Islet of Langerhans (tissue), 1 donor: ENCODE measurements around the gene ZCCHC12.
"Not testable (repeated sequence)": the region's sequence is repeated elsewhere in the genome, so short reads cannot be mapped to it uniquely, and the experiment has no call there.

ENCODE experiments used
- FAIRE-seq: peaks from one replicate; lab custom pipeline; 2011; peaks lifted over from hg19 to GRCh38; lab: Jason Lieb, UNC

Gene ZCCHC12

DNA sequence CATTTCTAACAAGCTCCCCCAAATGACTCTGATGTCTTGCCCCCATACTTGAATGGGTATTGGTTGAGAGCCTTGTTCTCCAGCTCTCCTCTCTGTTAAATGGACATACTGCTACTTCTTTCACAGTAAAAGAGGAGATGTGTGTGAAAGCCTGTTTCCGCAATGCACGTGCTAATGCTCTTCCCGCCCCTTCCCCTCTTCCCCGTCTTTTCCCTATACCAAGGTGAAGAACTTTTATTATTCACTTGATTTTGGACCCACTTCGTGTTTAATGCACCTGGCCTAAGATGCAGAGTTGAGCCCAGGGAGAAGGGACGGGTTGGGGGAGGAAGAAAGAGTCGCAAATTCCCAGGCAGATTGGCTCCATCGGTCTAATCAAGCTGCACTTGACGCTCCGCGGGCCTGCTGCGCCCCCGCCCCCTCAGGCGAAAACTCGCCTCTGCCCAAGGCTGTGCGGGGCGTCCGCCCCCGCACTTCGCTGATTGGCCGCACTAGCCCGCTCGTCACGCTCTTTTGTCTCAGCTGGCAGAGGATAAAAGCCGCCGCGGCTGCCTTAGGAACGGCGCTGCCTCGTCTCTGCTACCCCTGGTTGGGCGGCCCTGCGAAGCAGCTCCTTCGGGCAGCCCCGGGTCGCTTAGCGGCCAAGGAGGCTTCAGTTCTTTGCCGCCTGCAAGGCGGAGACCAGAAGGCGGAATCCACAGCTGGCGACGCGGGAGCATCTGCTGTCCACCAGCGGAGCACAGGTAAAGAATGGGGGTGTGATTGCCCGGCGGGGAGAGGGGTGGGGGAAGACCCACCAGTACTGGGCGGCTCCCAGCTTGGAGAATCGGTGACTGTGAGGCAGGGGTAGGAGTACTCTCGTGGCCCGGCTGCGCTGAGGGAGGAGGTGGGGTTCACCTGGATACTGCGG, at the start of gene ZCCHC12:
Gene ZCCHC12 (plus strand): TSS at position 562 of the 910 bp plus-strand sequence. CDS start 1,421 bp downstream, outside the sequence.
- no peak for FAIRE-seq

DNA sequence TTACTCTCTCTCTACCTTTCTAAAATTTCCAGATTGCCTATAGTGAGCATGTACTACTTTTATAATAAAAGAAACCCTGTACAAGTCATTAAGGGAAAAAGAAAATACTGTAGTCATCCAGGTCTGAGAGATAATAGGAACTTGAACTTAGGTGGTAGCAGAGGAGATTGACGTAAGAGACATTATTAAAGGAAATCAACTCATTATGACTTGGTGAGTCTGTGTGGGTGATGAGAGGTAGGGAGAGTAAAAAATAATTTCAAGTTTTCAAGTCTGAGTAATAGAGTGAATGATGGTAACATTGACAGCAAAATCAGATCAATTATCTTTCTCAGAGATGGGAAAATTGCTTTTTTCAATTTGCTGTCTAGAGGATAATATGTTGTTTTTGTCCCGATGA, 44.0 kb upstream of the ZCCHC12 start:
- FAIRE-seq = peak; percentile 76

DNA sequence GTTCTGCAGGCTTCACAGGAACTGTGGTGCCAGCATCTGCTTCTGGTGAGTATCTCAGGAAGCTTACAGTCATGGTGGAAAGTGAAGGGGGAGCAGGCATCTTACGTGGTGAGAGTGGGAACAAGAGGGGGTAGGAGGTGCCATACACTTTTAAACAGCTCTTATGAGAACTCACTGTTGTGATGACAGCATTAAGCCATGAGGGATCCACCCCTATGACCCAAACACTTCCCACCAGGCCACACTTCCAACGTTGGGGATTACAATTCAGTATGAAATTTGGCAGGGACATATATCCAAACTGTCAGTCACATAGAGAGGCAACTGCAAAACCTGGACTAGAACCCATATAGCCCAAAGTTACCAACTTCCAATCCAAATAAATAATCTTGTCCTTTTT, 43.1 kb upstream of the ZCCHC12 start:
- FAIRE-seq = no peak

DNA sequence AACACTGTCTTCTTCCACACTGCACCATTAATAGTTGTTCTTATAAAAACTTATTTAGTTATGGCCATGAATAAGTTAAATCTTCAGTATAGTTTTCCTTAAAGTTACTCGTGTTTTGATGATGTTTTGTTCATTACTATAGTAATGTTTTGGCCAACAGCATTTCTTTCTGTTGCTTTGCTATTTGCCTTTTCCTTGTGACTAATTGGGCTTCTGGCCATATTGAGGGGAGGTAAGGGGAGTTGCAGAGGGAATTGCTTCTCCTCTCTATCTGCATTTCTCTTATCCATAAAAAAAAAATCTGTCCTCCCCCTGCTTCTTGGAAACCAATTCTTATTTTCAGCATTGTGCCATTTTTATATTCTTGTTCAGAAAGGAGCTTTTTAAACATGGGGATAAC, 42.7 kb upstream of the ZCCHC12 start:
- no peak for FAIRE-seq

DNA sequence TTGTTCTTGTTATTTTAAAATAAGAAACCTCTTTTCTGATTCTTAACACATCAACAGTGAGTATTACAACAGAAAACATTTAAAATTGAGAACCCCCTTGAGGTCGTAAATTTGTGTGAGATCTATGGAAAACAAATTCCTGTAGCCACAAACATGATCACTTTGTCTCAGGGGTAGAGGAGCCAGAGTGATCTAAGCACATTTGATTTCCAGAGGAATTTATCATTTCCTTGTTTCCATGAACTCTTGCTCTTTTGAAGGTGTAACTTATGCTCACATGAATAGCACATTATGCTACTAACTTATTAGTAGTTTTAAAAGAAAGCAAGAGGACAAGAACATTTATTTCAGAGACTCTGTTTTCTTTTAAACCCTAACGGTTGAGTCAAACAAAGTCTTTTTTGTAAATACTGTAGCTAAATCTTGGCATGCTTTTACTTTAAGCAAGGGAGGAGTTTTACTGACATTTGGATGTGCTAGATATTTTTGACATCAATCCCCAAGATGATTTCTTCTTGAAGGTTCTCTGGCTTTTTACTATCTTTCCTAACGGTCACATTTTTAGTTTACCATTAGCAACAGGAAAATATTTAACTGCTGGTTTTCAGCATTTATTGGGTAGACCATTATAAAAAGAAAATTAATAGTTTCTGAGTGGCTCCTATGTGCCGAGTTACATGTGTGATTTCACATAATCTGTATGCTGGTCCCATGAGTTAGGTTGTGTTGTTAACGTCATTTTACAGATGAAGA, 27.9 kb upstream of the ZCCHC12 start:
- FAIRE-seq = no peak

DNA sequence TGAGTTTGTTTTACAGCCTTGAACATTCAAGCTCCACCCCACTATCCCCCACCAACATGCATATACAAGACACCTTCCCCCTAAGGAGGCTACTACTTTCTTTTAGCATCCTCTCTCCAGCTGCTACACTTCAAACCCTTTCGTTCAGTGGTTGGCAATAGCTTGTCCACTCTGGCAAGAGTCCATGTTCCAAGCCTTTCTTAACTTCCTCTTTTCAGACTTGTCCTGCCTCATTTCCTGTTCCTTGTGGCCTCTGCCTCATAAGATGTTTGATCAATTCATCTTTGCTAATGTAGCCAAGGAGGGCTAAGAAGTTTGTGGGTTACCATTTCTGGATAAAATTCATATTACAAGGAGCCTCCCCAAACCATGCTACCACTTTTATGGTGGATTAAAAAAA, 20.8 kb upstream of the ZCCHC12 start:
- FAIRE-seq = no peak

DNA sequence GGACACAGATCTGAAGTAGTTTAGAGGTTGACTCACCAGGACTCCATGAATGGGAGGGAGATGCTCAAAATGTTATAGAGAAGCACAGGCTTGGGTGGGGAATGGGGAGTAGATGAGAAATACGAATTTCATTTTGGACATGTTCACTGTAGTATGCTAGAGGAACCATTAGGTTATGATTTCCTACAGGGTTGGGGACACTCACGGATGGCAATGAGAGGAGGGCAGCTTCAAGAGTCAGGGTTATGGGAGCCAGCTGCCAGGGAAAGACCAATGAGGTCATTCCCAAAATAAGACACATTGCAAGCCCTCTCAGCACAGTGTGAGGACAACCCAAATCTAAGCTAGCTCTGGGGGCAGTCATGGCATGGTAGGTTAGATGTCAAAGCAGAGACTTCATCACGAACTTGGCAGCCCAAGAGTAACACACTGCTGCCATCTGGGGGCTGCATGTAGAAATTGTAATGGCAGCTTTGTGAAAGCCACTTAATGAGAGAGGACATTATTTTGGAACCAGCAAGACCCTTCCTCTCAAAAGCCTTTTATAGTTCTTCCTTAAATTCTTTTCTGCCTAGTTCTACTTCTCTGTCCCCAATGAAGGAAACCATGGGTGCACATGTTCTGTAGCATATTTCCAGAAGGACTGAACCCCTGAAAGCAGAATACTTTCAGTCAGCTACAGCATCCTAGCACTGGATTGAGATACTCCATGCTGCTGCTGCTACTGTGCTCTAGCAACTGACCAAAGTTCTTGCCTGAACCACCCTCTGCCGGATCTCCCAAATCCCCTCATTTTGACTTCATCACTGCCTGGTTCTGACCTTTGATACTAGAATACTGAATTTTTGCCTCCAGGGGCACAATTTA, 16.2 kb upstream of the ZCCHC12 start:
- peak; percentile 89 for FAIRE-seq

DNA sequence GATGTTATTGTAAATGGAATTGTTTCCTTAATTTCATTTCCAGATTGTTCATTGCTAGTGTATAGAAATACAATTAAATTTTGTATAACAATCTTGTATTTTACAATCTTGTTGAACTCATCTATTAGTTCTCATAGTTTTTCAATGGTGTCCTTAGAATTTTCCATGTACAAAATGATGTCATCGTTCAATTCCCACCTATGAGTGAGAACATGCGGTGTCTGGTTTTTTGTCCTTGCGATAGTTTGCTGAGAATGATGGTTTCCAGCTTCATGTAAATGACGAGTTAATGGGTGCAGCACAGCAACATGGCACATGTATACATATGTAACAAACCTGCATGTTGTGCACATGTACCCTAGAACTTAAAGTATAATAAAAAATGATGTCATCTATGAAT, 6.4 kb upstream of the ZCCHC12 start:
- not testable (repeated sequence) for FAIRE-seq

DNA sequence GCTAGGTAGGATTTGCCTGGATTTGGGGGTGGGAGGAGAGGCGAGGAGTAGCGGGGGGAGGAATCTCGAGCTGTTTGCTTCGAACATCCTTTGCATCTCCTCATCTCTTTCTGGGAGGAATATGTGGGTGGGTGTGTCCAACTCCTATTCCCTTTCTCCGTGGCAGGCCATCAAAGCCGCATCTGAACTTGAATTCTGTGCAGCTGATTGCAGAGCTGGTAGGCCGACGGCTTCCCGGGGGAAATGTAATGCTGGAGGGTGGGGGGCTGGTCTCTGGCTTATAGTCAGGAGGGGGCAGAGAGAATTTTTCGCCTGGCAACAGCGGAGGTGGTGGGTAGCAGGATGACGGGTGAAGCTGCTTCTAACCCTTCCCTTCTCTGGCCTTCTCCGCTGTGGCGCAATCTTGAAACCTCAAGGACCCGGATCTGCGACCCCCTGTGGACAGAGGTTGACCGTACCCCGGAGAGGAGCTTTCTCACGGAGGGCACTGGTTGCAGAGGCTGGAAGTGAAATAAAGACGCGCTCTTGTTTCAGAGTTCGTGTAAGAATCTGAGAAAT, 628 bp downstream of the ZCCHC12 start:
- no peak for FAIRE-seq

DNA sequence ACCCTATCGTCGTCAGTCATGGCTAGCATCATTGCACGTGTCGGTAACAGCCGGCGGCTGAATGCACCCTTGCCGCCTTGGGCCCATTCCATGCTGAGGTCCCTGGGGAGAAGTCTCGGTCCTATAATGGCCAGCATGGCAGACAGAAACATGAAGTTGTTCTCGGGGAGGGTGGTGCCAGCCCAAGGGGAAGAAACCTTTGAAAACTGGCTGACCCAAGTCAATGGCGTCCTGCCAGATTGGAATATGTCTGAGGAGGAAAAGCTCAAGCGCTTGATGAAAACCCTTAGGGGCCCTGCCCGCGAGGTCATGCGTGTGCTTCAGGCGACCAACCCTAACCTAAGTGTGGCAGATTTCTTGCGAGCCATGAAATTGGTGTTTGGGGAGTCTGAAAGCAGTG, 1.6 kb downstream of the ZCCHC12 start:
- FAIRE-seq = no peak

DNA sequence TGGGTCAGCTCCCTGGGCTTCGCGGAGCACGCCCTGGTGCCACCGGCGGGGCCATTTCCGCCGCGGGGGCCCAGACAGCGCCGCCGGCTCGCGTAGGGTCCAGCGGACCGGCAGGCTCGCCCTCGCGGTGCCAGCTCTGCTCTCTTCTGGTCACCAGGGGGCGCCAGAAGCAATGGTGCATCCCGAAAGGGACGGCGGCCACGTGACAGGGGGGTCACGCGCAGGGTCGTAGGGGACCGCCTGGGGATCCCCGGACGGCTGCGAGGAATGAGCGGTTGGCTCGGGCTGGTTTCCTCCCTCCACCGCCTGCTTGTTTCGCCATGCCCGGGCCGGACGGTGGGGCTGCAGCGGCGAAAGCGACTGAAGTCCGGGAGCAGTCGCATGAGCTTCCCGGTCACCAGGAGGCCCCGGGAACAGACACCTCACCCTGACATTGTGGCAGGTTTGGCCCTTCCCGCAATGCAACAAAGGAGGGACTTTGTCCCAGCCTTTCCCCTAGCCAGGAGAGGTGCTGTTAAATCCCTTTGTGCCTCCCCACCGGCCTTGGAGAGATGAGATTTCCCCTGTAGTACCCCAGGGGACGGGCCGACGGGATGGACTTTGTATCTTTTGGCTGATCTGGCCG, 15.8 kb downstream of the ZCCHC12 start:
- FAIRE-seq = no peak

DNA sequence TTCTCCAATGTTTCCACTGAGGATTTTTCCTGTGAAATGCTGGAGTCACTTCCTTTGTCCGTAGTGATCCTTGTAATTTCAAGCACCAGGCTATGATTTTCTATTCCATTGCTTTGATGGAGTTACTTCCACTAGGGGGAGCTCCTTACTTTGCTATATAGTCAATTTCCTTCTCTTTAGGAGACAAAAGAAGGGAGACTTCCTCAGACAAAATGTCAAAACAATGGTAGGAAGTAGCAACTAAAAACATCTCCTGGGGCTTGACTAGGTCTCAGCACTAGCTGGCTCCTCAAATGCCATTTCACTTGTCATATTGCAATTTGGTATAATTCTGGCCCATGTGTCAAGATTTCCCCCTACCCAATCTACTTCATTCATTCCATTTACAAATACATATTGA, 24.1 kb downstream of the ZCCHC12 start:
- peak; percentile 95 for FAIRE-seq

DNA sequence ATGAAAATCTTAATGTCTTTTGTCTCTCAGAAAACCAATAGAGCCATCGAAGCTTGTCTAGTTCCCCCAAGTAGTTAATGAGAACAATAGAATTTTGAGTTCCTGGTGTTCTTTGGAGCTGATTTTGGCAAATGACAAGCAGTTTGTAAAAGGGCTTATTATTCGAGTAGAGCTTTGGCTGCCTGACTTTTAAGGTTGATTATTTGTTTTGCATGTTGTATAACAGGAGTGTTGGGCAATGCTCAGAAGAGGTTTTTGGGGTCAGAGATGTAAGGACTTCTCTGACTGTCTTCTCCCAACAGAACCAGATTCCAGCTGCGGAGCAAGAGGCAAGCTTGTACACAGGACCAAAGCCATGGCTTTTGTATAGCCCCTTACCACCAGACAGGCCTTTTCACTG, 30.0 kb downstream of the ZCCHC12 start:
- no peak for FAIRE-seq

DNA sequence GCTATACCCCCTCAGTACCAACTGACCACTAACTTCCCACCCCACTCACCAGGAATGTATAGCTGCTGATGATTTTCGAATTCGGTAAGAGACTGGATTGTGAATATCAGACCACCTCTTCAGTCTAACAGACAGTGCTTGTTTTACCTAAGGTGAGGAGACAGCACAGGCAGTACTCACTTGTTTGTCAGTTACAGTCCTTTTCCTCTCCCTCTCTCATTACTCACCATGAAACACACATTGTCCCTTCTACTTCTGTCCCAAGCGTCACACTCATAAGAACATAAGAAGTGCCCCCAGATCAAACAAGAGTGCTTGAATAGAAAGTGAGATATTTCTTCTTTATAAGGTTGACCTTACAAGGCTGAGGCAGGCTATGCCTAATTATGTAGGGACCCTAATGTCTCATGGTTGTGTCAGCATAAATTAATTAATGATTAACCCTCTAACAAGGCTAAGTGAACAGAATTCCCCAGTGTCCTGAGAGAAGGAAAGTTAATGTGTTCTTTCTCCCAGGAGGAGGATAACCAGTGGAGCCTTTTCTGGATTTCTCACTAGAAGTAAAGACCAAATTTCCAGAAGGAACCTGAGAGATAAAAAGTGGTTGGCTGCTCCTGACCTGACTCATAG, 32.2 kb downstream of the ZCCHC12 start:
- peak; percentile 87 for FAIRE-seq

DNA sequence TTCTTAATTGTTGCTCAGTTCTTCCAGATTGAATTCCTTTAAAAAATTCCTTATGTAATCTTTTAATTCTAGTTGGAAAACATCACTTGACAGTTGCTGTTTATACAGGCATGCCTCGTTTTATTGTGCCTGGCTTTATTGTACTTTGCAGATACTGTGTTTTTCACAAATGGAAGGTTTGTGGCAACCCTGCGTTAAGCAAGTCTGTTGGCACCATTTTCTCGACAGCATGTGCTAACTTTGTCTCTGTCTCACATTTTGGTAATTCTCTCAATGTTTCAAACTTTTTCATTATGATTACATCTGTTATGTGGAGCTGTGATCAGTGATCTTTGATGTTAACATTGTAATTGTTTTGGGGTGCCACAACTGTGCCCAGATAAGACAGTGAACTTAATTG, 33.4 kb downstream of the ZCCHC12 start:
- FAIRE-seq = no peak

DNA sequence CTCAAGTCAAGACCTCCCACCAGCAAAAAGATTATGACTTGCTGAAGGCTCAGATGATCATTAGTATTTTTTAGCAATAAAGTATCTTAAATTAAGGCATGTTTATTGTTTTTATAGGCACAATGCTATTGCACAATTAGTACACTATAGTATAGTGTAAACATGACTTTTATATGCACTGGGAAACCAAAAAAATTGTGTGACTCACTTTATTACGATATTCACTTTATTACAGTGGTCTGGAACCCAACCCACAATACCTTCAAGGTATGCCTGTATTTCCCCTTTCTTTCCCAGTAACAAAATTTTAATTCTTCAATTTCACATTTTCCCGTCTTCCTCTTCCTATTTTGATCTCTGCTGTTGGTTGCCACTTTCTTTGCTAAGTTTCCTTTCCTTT, 37.7 kb downstream of the ZCCHC12 start:
- FAIRE-seq = no peak

DNA sequence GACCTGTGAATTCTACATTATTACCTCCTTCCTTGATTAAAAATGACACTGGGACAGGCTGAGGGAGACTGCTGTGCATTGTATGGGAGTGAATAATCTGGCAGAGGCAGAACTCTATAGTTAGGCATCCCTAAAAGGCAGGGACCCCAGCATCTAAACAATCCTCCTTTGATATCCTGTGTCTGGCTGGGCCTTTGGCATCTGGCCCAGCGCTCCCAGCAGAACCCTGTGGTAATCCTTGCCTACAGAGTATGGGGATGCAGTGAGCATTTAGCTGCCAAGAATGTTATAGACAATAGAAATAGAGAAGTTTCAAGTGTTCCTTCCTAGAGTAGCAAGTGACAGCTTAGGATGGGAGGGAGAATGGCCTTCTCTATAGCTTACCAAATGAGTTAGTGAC, 38.5 kb downstream of the ZCCHC12 start:
- no peak for FAIRE-seq

DNA sequence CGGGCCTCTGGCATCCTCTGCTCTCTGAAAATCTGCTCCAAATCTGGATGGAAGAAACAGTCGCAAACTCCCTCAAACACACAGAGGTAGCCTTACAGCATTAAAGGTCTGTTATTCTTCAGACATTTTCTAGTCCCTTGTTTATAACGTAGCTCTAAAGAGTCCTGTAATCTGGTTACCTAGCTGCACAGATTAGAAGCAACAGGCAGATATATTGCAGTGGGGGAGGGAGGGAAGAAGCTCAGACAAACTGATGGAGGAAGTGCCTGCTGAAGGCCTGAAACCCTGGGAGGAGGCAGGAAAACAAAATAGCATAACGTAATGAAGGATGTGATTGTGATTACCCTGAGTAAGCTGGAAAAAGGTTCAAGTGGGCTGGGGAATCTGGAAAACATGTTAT, 39.4 kb downstream of the ZCCHC12 start:
- no peak for FAIRE-seq

DNA sequence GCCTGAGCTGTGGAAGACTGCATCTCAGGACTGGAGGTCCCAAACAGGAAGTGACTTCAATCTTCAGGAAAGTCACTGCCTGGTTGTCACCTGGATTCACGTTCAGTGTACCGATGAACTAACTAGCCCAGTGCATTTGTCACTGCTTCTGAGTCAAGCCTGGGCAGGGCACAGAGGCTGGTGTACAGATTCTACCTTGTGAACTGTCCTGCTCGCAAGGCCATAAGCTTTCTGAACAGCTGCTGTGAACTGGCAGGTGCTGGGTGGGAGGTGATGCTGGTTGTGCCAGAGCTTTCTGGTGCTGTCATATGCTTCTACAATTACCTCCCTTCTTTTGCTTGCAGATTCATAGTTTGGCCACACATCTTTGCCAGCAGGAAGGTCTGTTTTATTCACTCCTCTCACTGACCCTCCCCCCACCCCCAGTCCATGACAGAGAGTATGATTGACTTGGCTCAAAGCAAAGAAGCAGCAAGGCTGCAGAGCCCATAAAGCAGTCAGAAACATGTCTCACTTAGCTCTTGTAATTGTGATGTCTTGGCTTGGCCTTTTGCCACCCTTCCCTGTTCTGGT, 40.5 kb downstream of the ZCCHC12 start:
- FAIRE-seq = no peak

DNA sequence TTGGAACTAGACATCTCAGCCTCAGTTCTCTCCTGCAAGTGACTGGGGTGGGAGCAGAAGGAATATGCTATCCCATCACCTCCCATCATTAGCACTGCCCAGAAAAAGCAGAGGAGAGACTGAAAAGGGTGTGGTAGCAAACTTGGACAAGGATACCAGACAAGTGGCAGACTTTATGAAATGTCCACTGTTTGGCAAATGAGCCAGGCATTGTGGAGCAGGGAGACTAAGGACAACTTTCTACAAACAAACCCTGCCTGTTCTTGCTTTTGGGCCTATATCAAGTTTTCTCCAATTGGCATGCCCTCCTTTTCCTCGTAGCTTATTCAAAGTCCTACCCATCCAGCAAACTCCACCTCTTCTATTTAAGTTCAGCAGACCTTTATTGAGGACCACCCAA, 41.6 kb downstream of the ZCCHC12 start:
- no peak for FAIRE-seq

DNA sequence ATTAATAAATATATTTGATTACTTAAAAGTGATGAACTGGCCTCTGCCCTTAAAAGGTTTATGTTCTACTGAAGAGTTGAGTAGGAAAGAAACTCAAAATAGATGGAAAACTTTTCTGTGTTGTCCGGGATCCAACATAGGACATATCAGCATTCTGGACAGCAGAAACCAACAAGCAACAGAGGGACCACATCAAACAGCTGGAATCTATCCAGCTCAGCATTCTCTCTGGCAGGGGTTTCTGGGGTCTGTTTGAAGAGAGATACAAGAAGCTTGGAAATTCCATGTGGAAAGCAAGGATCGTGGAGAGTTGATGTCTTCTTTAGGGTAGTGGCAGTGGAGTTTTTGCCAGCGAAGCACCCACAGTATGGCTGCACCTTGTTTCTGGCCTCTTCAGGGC, 43.6 kb downstream of the ZCCHC12 start:
- FAIRE-seq = no peak
